Stimulated activated CD8-positive, alpha-beta memory T cell treated with anti-CD3 and anti-CD28 coated beads, Interleukin-4, amount 100 ng/mL, for 24 hours (primary cell): ENCODE measurements around the gene SLIT3.

Experiments
- DNase-seq: peaks from one replicate; pipeline ENCODE4 v3.0.0-alpha.2; 2020; ENCODE audit warnings: low read depth

SLIT3 gene

DNA sequence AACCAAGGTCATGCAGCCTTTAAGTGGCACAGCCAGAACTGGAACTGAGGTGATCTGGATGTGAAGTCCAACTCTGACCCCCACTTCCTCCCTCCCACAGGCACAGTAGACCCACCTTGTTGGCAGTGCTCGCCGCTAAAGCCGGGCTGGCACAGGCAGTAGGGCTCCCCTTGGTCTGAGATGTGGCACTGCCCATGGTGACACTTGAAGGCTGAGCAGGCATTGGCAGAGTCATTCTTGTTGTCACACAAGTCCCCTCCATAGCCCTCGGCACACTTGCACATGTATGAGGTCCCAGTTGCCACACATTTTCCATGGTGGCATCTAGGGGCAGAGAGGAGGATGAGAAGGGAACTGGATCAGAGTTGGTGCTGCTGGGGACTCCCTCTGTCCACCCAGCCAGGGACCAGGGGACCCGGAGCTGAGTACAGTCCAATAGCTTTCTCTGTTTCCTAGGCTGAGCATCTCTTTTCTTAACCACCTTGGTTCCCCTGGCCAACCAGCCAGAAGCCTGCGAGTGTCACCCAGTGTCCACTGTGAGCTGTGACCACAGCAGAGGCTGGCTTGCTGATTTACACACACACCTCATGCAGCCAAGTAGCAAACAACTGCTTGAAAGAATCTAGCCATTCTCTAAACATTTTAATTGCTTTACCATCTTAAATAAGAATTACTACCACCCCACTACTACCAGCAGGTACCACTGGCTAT lies 631.1 kb downstream of the SLIT3 start:
- DNase-seq, result no peak

DNA sequence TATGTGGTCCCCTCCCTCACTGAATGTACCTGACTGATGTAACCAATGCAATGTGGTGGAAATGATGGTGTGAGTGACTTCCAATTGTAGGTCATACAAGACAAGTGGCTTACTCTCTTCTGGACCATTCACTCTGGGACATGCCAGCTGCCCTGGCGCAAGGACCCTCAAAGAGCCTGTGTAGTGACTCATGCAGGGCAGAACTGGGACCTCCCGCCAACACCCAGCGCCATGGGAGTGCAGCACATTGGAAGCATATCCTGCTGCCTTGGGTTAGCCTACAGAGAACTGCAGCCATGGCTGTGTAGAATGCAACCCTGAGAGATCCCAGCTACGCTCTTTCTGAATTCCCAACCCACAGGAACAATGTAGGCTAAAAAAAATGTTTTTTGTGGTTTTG lies 631.8 kb downstream of the SLIT3 start:
- DNase-seq, result no peak

DNA sequence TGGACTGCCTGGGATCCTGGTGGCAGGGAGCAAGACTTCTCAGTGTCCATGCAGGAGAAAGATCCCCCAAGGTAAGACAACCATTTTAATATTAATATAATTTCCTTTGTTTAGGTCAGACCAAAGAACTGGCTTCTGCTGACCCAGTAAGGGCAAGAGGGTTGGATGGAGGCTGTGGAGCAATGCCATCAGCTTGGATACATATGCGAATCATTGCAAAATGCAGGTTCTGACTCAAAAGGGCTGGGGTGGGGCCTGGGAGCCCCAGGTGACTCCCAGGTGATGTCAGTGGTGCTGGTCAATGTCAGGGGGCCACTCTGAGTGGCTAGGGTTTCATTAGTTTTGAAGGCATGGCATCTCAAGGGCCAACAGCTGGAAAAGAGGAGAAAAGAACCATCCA lies 632.9 kb downstream of the SLIT3 start:
- no peak for DNase-seq

DNA sequence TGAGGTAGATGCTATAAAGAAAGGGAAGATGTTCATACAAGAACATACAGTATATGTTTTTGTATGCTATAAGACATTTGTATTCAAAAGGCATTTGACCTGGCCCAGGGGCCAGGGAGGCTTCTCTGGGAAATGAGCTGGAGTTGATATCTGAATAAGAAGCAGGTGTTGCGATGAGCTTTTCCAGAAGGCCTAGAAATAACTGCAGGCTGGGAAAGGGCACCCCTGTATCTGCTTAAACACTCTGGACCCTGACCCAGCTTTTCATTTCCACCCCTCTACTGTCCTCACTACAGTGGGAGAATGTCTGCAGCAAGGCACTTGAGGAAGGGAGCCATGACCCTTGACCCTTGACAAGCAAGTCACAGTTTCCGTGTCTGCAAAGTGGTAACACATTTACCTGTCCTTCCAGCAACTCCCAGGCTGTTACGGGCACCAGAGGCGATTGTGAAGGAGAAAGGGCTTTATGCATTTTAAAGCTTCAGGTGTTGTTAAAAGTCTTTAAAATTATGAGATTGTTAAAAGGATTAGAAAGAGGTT lies 633.6 kb downstream of the SLIT3 start:
- no peak for DNase-seq

DNA sequence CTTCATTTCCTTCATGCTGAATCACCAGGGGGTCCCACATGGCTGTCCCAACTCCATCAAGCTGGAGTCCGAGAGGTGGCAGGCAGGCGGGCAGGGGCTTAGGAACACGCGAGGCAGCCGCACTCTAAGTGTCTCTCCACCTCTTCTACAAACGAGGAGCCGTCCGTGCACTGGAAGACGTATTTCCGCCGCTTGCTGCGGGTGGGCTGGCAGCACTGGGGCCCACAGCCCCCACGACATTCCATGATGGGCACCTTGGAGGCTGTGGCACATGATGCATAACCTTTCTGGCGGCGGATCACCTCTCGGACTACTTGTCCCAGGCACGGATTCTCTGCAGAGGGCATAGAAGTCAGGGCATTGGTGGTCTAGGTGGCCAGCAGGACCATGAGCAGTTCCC lies 634.6 kb downstream of the SLIT3 start:
- DNase-seq, result no peak

DNA sequence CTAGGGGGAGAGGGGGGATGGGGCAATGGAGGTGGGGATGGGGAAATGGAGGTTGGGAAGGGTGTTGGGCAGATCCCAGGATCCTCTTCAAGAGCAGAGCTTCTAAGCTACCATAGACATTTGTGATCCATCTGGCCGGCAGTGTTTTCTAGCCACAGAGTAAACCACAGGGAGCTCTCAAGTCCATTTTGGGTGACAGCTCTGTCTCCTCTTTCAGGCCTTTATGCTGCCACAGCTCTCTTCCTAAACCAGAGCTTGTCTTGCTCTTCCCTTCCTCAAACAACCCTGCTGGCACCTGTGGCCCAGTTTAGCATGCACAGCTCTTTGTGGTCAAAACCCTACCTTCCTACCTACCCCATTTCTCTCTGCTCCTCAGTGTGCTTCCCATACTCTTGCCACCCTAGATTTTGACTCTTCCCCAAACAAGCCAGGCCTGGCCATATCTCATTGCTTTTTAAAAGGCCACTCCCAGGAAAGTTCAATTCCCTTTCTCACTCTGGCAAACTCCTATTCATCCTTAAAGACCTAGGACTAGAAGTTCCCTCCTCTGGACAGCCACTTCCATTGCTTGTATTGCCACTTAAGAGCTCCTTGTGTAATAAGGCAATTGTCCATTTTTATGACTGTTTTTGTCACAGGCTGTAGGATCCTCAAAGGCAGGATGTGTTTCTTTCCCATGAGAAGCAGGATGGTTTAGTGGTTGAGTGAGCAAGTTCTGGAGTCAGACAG lies 637.5 kb downstream of the SLIT3 start:
- no peak for DNase-seq

DNA sequence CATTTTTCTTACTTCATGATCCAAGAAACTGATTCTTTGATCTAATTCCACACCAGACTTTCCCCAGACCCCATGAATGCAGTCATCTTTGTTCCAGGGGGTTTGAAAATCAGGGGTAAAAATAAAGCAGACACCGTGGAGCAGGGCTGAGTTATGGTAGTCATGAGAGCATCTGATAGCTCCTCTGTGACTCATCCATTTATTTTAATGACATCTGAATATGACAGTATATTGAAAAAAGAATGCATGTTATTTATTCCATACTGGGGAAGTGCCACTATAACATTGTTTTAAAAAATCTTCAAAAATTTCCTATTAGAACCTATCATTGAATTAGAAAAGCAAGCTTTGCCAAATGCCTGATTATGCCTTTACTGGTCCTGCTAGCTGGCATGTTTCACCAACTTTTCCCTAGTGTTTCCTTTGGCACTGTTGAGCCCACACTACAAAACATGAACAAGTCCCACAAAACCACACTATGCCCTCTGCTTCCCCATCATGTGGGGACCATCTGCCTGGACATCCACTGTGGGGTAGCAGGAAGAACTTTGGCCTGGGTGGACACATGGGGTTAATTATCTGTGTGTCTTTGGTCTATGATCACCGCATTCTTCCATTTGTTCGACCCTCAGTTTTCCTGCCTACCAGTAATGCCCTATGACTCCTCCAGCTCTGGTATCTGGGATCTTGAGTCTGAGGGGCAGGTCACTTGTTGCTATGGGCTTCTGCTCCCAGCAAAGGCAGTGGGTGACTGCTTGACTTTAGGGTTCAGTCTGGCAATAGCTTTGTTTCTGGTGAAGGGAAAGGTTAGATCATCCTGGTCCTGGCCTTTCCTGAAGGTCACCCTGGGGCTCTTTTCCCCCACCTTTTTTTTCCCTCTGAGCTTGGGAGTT lies 639.1 kb downstream of the SLIT3 start:
- DNase-seq, result no peak

DNA sequence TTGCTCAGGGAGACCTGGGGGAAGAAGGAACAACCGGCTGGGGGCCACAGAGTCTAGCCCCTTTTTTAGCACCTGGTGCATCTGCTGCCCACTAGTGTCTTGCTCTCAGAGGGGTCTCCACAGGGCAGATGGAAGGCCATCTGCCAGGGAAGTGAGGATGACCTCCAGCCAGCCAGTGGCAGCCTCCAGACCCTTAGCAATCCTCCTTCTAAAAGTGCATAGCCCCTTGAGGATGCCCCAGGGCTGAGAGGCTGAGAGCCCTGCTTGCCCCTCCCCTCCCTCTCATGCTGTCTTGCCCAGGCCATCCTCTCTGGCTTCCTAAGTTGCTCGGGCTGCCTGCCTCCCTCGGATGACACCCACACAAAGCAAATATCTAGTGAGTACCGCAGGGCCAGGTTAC lies 640.2 kb downstream of the SLIT3 start:
- no peak for DNase-seq

DNA sequence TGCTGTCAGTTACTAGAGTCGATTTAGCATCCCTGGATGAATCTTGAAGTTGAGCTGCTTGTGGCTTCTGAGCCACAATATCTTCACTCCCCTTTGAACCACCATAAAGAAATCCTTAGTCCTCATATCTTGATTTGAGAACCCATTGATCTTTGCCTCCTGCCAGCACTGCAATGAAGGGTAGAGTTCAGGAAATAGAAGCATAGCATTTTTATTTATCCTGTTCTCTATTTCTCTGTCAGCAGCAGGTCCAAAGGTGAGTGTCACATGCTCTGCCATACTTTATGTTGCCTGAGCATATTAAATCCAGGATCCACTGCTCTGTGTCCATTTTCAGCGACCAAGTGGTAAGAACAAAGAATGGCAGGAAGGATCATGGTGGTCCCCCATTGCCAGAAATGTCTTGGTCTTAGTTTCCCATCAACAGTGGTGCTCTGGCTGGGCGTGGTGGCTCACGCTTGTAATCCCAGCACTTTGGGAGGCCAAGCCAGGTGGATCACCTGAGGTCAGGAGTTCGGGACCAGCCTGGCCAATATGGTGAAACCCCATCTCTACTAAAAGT lies 641.6 kb downstream of the SLIT3 start:
- DNase-seq, result no peak

DNA sequence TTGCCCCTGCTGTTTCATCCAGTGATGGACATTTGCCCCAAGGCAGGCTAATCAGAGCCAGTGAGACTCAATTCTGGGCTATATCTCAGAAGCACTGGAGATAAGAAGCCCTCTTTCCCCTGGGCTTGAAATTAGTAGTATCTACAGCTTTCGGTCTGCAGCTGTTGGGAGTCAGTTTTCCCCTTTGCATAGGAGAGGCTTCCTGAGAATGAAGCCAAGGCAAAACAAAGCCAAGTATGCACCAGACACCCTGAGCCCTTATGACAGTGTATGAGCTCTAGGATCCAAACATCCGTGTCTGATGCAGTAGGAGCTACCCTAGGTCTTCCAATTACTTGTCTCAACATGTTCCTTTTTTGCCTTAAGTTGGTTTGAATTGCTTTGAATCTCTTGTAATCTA lies 642.5 kb downstream of the SLIT3 start:
- DNase-seq, result no peak

DNA sequence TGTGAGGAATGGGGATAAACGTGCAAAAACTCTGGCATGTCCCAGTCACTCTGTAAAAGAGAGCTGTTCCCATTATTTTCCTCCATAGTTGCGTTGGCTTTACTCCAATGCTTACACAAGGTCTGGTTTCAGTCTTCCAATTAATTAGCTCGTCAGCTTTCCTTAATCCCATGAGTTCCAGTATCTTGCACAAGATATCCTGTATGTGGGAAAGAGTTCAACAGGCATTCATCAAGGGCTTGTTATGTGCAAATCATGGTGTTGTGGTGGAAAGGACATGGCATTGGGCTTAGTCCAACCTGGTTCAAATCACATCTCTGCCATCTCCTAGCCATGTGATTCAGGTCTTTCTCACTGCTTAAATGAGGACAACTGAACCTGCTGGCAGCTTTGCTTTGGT lies 644.3 kb downstream of the SLIT3 start:
- no peak for DNase-seq

DNA sequence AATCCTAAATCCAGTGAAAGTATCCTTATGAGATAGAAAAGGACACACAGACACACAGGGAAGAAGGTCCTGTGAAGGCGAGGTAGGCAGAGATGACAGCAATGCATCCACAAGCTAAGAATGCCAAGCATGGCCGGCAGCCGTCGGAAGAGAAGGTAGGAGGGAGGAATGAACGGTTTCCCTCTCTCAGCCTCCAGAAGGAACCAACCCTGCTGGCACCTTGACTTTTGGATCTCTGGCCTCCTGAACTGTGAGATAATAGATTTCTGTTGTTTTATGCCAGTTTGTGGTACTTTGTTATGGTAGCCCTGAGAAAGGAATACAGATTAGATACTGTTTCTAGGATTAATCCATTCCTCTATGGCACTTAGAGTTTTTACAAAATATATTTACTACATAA lies 645.6 kb downstream of the SLIT3 start:
- no peak for DNase-seq

DNA sequence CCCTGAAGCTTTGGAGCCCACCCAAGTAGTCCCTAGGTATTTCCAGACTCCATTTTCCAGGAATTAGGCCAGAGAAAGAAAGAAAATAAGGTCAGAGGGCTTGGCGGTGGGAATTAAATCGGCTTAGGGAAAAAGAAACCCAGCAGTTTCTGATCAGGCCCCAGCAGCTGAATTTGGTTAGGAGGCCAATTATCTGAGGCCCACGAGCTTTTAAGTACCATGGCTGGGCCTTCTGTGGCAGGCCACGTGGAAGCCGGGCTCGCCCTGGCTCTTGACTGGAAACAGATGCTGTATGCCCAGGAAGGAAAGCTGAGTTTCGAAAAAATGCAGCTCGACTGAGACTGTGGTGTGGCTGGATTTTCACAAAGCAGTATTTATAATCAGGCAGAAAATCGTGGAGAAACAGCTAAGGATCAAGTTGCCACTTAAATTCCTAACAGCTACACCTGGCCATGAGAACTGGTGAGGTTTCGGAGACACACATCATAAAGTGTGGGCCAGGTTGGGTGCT lies 646.7 kb downstream of the SLIT3 start:
- no peak for DNase-seq

DNA sequence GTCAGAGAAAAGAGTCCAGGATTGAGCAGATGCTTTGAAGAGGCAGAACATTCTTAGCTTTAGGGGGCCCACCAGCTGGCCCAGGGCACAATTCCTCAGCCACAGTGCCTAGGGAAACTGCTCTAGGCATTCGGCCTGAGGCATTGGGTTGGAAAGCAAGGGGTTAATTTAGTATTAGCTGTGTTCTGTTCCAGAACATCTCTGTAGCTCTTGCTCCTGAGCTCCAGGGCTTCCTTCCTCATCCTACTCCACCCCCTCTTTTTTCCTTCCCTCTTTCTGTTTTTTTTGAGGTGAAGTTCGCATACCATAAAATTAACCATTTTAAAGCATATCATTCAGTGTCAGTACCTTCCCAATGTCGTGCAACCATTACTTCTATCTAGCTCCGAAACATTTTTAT lies 647.3 kb downstream of the SLIT3 start:
- DNase-seq, result no peak

DNA sequence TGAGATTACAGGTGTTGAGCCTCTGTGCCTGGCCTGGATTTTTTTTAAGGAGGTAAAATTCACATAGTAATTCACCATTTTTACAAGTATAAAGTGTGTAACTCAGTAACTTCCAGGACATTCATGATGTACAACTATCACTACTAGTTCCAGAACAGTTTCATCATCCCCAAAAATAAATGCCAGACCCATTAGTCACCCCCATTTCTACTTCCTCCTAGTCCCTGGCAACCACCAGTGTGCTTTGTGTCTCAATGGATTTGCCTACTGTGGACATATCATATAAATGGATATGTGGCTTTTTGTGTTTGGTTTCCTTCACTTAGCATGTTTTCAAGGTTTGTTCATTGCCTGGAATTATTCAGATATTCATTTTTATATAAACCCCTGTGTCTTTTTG lies 649.3 kb downstream of the SLIT3 start:
- DNase-seq, result no peak

DNA sequence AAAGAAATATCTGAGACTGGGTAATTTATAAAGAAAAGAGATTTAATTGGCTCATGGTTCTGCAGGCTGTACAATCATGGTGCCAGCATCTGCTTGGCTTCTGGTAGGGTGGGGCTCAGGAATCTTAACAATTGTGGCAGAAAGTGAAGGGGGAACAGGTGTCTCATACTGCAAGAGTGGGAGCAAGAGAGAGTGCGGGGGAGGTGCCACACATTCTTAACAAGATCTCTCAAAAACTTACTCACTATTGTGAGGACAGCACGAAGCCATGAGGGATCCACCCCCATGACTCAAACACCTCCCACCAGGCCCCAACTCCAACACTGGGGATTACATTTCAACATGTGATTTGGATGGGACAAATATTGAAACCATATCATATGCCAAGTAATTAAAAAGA lies 651.6 kb downstream of the SLIT3 start:
- DNase-seq, result no peak

DNA sequence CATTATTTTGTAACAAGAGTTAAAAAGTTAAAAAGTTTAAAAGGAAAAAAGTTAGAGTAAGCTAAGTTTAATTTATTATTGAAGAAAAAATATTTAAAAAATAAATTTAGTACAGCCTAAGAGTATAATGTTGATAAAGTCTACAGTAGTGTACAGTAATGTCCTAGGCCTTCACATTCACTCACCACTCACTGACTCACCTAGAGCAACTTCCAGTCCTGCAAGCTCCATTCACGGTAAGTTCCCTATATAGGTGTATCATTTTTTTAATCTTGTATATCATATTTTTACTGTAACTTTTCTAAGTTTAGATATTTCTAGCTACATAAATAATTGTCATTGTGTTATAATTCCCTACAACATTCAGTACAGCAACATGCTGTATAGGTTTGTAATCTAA lies 652.4 kb downstream of the SLIT3 start:
- no peak for DNase-seq

DNA sequence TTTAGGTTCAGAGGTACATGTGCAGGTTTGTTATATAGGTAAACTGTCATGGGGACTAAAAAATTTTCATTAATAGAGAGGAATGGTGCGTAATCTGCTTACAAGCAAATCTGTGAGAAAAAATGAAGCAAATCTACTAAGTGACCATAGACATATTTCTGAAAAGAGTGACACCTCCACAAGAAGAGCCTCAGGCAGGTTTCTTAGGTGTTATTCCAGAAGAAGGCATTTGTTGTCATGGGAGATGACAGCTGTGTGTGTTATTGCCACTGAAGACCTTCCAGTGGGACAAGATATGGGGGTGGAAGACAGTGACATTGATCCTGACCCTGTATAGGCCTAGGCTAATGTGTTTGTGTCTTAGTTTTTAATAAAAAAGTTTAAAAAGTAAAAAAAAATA lies 652.9 kb downstream of the SLIT3 start:
- DNase-seq, result no peak

DNA sequence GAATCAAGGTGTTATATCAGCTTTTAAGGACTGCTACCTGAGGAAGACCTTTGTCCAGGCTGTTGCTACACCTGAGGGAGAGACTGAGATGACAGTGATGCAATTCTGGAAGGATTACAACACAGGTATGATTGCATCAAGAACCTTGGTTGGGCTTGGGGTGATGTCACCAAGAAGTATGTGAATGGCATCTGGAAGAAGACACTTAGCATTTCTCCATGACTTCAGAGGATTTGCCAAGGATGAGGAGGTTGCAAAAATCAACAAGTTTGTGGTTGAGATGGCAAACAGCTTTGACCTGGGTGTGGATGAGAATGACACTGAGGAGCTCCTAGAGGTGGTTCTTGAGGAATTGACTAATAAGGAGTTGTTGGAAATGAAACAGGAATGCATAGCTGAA lies 653.9 kb downstream of the SLIT3 start:
- no peak for DNase-seq

DNA sequence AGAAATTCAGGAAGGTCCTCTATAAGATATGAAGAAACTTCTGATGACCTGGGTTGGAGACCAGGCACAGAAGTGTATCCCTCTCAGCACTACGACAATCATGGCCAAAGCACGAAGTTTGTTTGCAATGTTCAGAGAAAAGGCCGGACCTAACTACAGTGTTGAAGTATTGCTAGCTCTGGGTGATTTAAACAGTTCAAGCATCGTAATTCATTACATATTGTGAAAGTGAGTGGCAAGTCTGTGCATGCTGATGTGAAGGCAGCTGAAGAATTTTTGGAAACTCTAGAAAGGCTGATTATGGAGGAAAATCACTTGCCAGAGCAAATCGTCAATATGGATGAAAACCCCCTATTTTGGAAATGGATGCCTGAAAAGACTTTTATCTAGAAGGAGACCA lies 654.6 kb downstream of the SLIT3 start:
- no peak for DNase-seq

DNA sequence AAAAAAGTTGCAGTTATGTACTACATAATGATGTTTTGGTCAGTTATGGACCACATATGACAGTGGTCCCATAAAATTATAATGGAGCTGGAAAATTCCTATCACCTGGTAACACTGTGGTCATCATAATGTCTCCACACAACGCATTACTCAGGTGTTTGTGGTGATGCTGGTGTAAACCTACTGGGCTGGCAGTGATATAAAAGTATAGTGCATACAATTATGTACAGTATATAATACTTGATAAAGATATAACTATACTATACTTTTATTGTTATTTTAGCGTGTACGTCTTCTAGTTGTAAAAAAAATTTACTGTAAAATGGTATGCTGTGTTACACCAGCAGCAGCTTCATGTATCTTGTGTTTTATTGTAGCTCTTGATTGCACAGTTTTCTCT lies 655.7 kb downstream of the SLIT3 start:
- no peak for DNase-seq

DNA sequence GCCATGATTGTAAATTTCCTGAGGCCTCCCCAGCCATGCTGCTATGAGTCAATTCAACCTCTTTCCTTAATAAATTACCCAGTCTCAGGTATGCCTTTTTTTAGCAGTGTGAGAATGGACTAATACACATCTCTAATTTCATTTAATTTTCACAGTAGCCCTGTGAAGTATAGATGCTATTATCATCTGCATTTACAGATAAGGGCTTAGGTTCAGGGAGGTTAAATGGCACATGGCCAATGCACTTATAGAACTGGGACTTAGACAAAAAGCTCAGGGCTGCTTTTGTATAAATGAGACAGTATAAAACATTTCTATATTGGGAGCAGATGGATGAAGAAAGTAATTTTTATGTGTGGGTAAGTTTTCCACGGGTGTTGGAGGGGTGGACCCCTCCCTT lies 658.9 kb downstream of the SLIT3 start:
- DNase-seq, result no peak
